HCT116 (cell line): ENCODE measurements around the gene CAGE1. TPM values are rescaled to one million over a fixed set of nuclear protein-coding genes. Genes with fewer than 3 reads are reported as not detected.

Experiments
- ATAC-seq: fragments of 200-7000 bp; cut with Tn5 transposase; 2 replicates; pipeline ENCODE4 v1.9.1; 2020; ENCODE audit warnings: mild to moderate bottlenecking, moderate library complexity
- BruUV-seq: library from RNA; stranded (reverse); fragments of 400-500 nt; replicated peaks from 2 replicates; lab custom pipeline; 2021; lab: Mats Ljungman, UMichigan
- CTCF ChIA-PET: fragments of 300-600 bp; sonication (Branson Sonifier 250); formaldehyde crosslinking; loops from one replicate; lab custom pipeline; 2021; ENCODE audit warnings: antibody characterized with exemption; lab: Charles Lee
- POLR2A ChIA-PET: fragments of 300-600, 350-600 bp; sonication (Branson Sonifier 250); formaldehyde crosslinking; loops from one replicate; lab custom pipeline; 2021; ENCODE audit warnings: antibody characterized with exemption; lab: Charles Lee
- RAD21 ChIA-PET, 2 experiments: fragments of 300-600 bp; sonication (Branson Sonifier 250); formaldehyde crosslinking; loops; one replicate each; lab custom pipeline; 2023; ENCODE audit warnings: low total read pairs in 2 of 2; ENCODE audit not compliant: uncharacterized antibody in 2 of 2, unreplicated experiment in 2 of 2, low non-redundant PET in 1 of 2; lab: Charles Lee
- DNase-seq: peaks from one replicate; pipeline ENCODE4 v3.0.0-alpha.2; 2010; ENCODE audit warnings: low read depth, low spot score
- H2AFZ ChIP-seq: fragments of 200-600 bp; shearing (Covaris generic), sonication (generic); 2 replicates; pipeline ENCODE4 v1.6.1; 2017; ENCODE audit warnings: low read depth, mixed run types, mixed read lengths, antibody characterized with exemption, low read length; ENCODE audit not compliant: poor library complexity, severe bottlenecking
- H3K27ac ChIP-seq: 2 replicates; pipeline ENCODE4 v1.5.1; 2012; ENCODE audit warnings: low read depth, low read length
- H3K27me3 ChIP-seq: fragments of 200-600 bp; sonication (generic); 2 replicates; pipeline ENCODE4 v1.6.1; 2016; ENCODE audit warnings: mixed run types, low read length, mixed read lengths; ENCODE audit not compliant: insufficient read depth
- H3K36me3 ChIP-seq, 2 experiments: fragments of 200-500 bp in 1 of 2; fragments of 200-600 bp in 1 of 2; sonication (Bioruptor generic) in 1 of 2; sonication (generic) in 1 of 2; 2 replicates each; pipeline versions ENCODE4 v1.5.1 to v1.6.1; 2014 to 2016; ENCODE audit warnings: low read length in 2 of 2, inconsistent platforms in 1 of 2, mixed read lengths in 1 of 2, mixed run types in 1 of 2; ENCODE audit not compliant: insufficient read depth in 2 of 2, control insufficient read depth in 1 of 2
- H3K4me1 ChIP-seq, 2 experiments: fragments of 200-600 bp in 1 of 2; sonication (generic) in 1 of 2; 2 replicates each; pipeline versions ENCODE4 v1.5.1 to v1.6.1; 2012 to 2017; ENCODE audit warnings: low read length in 2 of 2, inconsistent platforms in 1 of 2, mild to moderate bottlenecking in 1 of 2, mixed read lengths in 1 of 2, mixed run types in 1 of 2, moderate library complexity in 1 of 2; ENCODE audit not compliant: insufficient read depth in 2 of 2, control insufficient read depth in 1 of 2
- H3K4me2 ChIP-seq: fragments of 200-600 bp; sonication (generic); 2 replicates; pipeline ENCODE4 v1.6.1; 2017; ENCODE audit warnings: mixed run types, low read length, mixed read lengths
- H3K4me3 ChIP-seq, 2 experiments: fragments of 200-600 bp in 1 of 2; sonication (generic) in 1 of 2; replicated peaks in 1 of 2; 2 replicates each; pipeline ENCODE4 v1.5.1; 2011 to 2016; ENCODE audit warnings: low read length in 2 of 2, control low read depth in 1 of 2, low read depth in 1 of 2, mild to moderate bottlenecking in 1 of 2, mixed read lengths in 1 of 2, mixed run types in 1 of 2
- H3K79me2 ChIP-seq: fragments of 200-600 bp; sonication (generic); 2 replicates; pipeline ENCODE4 v1.6.1; 2017; ENCODE audit warnings: mild to moderate bottlenecking, mixed run types, low read length, moderate library complexity, mixed read lengths; ENCODE audit not compliant: insufficient read depth
- H3K9ac ChIP-seq: fragments of 200-600 bp; sonication (generic); 2 replicates; pipeline ENCODE4 v1.6.1; 2016; ENCODE audit warnings: low read length, mixed read lengths
- H3K9me2 ChIP-seq: fragments of 200-600 bp; sonication (generic), shearing (Covaris generic); 2 replicates; pipeline ENCODE4 v1.6.1; 2017; ENCODE audit warnings: mixed run types, mild to moderate bottlenecking, moderate library complexity; ENCODE audit not compliant: insufficient read depth
- H3K9me3 ChIP-seq, 2 experiments: fragments of 200-500 bp in 1 of 2; fragments of 200-600 bp in 1 of 2; sonication (Bioruptor generic) in 1 of 2; sonication (generic) in 1 of 2; 2 replicates each; pipeline ENCODE4 v1.6.1; 2014 to 2017; ENCODE audit warnings: low read length in 2 of 2, mixed read lengths in 2 of 2, inconsistent platforms in 1 of 2, low read depth in 1 of 2, mild to moderate bottlenecking in 1 of 2, mixed run types in 1 of 2, moderate library complexity in 1 of 2; ENCODE audit not compliant: control insufficient read depth in 1 of 2, insufficient read depth in 1 of 2
- H4K20me1 ChIP-seq: fragments of 200-600 bp; sonication (generic), shearing (Covaris generic); 2 replicates; pipeline ENCODE4 v1.6.1; 2017; ENCODE audit warnings: mixed run types, mild to moderate bottlenecking, moderate library complexity; ENCODE audit not compliant: insufficient read depth
- CBX3 ChIP-seq: IDR thresholded peaks from 2 replicates; pipeline ENCODE4 v1.6.1; 2012; ENCODE audit warnings: low read depth
- CEBPB ChIP-seq: IDR thresholded peaks from 2 replicates; pipeline ENCODE4 v1.6.1; 2012; ENCODE audit warnings: low read depth
- EZH2 ChIP-seq: fragments of 200-600 bp; sonication (generic); IDR thresholded peaks from 2 replicates; pipeline ENCODE4 v1.6.1; 2017; ENCODE audit warnings: antibody characterized with exemption, mixed run types
- FOSL1 ChIP-seq: IDR thresholded peaks from 2 replicates; pipeline ENCODE4 v1.6.1; 2012; ENCODE audit warnings: low read depth
- JUND ChIP-seq: IDR thresholded peaks from 2 replicates; pipeline ENCODE4 v1.6.1; 2012
- POLR2A ChIP-seq: IDR thresholded peaks from 2 replicates; pipeline ENCODE4 v1.7.0; 2011; ENCODE audit warnings: borderline replicate concordance; ENCODE audit not compliant: insufficient read depth, insufficient read length; ENCODE audit errors: extremely low read depth
- POLR2AphosphoS5 ChIP-seq: IDR thresholded peaks from 2 replicates; pipeline ENCODE4 v1.6.1; 2011; ENCODE audit warnings: mild to moderate bottlenecking, low read depth, low read length, moderate library complexity
- RAD21 ChIP-seq: IDR thresholded peaks from 2 replicates; pipeline ENCODE4 v1.6.1; 2012; ENCODE audit warnings: low read depth, mild to moderate bottlenecking
- SP1 ChIP-seq: IDR thresholded peaks from 2 replicates; pipeline ENCODE4 v1.6.1; 2012; ENCODE audit warnings: low read depth
- SRF ChIP-seq: IDR thresholded peaks from 2 replicates; pipeline ENCODE4 v1.6.1; 2012; ENCODE audit warnings: low read depth
- YY1 ChIP-seq: IDR thresholded peaks from 2 replicates; pipeline ENCODE4 v1.6.1; 2011; ENCODE audit warnings: low read length, low read depth, moderate library complexity, mild to moderate bottlenecking; ENCODE audit not compliant: insufficient replicate concordance; ENCODE audit errors: extremely low read depth
- ZFX ChIP-seq: fragments of 450-650 bp; IDR thresholded peaks from 2 replicates; pipeline ENCODE4 v1.6.1; 2017
- ZNF274 ChIP-seq: fragments of 200-500 bp; sonication (Bioruptor generic); IDR thresholded peaks from 2 replicates; pipeline ENCODE4 v1.6.1; 2014; ENCODE audit warnings: mild to moderate bottlenecking, low read depth, low read length, inconsistent platforms
- intact Hi-C: fragments of 100-400 bp; cut with micrococcal nuclease; formaldehyde crosslinking; loops from 2 replicates; pipeline ENCODE4 v1.10.0; 2022
- total RNA-seq: library from RNA; stranded (reverse); gene quantifications from one replicate; pipeline ENCODE4 v1.2.1, GENCODE V29; 2021; ENCODE audit not compliant: unreplicated experiment
- TF ChIP-seq, protein P1 (sequence below): IDR thresholded peaks from 2 replicates; pipeline ENCODE4 v1.6.1; 2011; ENCODE audit warnings: mild to moderate bottlenecking, low read length, moderate library complexity; ENCODE audit not compliant: insufficient replicate concordance; ENCODE audit errors: extremely low read depth
- TF ChIP-seq, protein P2 (sequence below): IDR thresholded peaks from 2 replicates; pipeline ENCODE4 v1.6.1; 2012
- TF ChIP-seq, protein P3 (sequence below): IDR thresholded peaks from 2 replicates; pipeline ENCODE4 v1.6.1; 2012; ENCODE audit warnings: low read depth

Gene CAGE1
- total RNA-seq, 1 experiment from 2014 or later = 0.20 TPM

DNA sequence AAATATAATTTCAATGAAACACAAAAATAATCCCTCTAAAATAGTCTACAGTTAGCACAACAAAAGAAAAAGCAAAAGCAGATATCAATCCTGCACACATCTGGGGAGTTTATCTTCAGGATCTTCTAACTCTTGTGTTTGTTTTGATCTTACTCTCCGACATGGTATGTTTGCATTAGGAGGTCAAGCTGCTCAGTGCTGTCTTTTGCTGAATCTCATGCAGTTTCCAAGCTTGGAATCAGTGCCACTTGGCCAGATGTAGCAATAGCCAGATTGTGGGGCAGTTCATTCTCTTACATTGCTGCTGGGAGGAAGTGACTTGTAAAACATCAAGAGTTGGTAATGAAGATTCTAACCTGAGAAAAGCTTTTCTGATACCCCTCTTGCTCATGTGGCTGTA lies 29.5 kb upstream of the CAGE1 start:
- ChIA-PET CTCF (no interaction called here), POLR2A (no interaction called here)
- ATAC-seq = no peak

DNA sequence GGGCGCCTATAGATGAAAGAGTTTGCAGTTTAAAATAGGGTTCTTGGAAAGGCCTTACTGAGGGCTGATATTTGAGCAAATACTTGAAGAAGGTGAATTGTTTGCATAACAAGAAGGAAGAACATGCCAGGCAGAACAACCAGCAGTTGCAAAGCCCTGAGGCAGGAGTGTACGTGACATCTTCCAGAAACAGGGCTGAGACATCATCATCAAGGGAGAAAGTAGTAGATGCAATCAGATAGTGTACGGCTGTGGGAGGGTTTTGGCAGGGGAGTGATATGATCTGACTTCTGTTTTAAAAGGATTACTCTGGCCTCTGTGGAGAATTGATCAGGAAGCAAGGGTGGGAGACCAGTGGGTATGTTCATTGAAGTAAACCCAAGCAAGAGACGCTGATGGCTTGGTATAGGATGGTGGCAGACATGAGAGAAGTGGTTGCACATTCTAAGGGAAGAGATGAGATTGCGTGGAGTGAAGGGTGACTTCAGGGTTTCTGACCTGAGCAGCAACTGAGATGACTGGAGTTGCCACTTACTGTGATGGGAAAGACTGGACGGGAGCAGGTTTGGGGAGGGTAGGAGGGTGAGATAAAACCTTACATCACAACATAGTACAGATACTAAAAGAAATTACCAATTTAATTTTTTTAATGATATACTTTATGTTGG lies 28.8 kb upstream of the CAGE1 start:
- no peak for ATAC-seq
- ChIA-PET POLR2A (no interaction called here), CTCF (no interaction called here)

More for the DNA sequence above, 29.5 kb upstream of the CAGE1 start:
- RAD21 ChIA-PET = no interaction called here
- Histone ChIP-seq H3K9me3 (no peaks in the 10 kb centered on the region), H3K4me2 (no peak overlapping the region), H3K4me1 (no peaks in the 10 kb centered on the region), H2AFZ (no peak overlapping the region), H3K27me3 (no peaks in the 10 kb centered on the region), H3K9me2 (no peaks in the 10 kb centered on the region), H3K27ac (no peak overlapping the region), H3K9ac (no peak overlapping the region), H3K36me3 (peaks cover 20 to 22% of the 10 kb centered on the region in 2 experiments), H4K20me1 (no peaks in the 10 kb centered on the region), H3K79me2 (no peaks in the 10 kb centered on the region), H3K4me3 (no peak overlapping the region)
- no peak for TF ChIP-seq JUND
- no peak for TF ChIP-seq EZH2
- no peak for TF ChIP-seq ZFX
- TF ChIP-seq CEBPB = no peak
- no peak for TF ChIP-seq POLR2AphosphoS5
- intact Hi-C loops = no loop called here
- no TSS peak for BruUV-seq
- DNase-seq = no peak

More for the DNA sequence above, 28.8 kb upstream of the CAGE1 start:
- Histone ChIP-seq H2AFZ (no peak overlapping the region), H3K27me3 (no peaks in the 10 kb centered on the region), H3K4me1 (no peaks in the 10 kb centered on the region), H3K9me3 (no peaks in the 10 kb centered on the region), H3K79me2 (no peaks in the 10 kb centered on the region)
- no peak for DNase-seq
- TF ChIP-seq, protein P1, sequence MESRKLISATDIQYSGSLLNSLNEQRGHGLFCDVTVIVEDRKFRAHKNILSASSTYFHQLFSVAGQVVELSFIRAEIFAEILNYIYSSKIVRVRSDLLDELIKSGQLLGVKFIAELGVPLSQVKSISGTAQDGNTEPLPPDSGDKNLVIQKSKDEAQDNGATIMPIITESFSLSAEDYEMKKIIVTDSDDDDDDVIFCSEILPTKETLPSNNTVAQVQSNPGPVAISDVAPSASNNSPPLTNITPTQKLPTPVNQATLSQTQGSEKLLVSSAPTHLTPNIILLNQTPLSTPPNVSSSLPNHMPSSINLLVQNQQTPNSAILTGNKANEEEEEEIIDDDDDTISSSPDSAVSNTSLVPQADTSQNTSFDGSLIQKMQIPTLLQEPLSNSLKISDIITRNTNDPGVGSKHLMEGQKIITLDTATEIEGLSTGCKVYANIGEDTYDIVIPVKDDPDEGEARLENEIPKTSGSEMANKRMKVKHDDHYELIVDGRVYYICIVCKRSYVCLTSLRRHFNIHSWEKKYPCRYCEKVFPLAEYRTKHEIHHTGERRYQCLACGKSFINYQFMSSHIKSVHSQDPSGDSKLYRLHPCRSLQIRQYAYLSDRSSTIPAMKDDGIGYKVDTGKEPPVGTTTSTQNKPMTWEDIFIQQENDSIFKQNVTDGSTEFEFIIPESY = no peak
- TF ChIP-seq, protein P2, sequence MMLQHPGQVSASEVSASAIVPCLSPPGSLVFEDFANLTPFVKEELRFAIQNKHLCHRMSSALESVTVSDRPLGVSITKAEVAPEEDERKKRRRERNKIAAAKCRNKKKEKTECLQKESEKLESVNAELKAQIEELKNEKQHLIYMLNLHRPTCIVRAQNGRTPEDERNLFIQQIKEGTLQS = no peak
- TF ChIP-seq SRF (no peak), CBX3 (no peak), RAD21 (no peak), YY1 (no peak), POLR2A (no peak), EZH2 (no peak), POLR2AphosphoS5 (no peak), CEBPB (no peak), ZNF274 (no peak), SP1 (no peak), FOSL1 (no peak)
- TF ChIP-seq, protein P3, sequence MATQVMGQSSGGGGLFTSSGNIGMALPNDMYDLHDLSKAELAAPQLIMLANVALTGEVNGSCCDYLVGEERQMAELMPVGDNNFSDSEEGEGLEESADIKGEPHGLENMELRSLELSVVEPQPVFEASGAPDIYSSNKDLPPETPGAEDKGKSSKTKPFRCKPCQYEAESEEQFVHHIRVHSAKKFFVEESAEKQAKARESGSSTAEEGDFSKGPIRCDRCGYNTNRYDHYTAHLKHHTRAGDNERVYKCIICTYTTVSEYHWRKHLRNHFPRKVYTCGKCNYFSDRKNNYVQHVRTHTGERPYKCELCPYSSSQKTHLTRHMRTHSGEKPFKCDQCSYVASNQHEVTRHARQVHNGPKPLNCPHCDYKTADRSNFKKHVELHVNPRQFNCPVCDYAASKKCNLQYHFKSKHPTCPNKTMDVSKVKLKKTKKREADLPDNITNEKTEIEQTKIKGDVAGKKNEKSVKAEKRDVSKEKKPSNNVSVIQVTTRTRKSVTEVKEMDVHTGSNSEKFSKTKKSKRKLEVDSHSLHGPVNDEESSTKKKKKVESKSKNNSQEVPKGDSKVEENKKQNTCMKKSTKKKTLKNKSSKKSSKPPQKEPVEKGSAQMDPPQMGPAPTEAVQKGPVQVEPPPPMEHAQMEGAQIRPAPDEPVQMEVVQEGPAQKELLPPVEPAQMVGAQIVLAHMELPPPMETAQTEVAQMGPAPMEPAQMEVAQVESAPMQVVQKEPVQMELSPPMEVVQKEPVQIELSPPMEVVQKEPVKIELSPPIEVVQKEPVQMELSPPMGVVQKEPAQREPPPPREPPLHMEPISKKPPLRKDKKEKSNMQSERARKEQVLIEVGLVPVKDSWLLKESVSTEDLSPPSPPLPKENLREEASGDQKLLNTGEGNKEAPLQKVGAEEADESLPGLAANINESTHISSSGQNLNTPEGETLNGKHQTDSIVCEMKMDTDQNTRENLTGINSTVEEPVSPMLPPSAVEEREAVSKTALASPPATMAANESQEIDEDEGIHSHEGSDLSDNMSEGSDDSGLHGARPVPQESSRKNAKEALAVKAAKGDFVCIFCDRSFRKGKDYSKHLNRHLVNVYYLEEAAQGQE = no peak
- TF ChIP-seq, all 23 proteins: peak for 0
- H3K9me2 ChIP-seq = no peaks in the 10 kb centered on the region
- no peak overlapping the region for H3K4me2 ChIP-seq
- H3K4me3 ChIP-seq = no peak overlapping the region
- BruUV-seq = no TSS peak
- no peak overlapping the region for H3K9ac ChIP-seq
- H3K36me3 ChIP-seq = peaks cover 21 to 24% of the 10 kb centered on the region in 2 experiments
- H3K27ac ChIP-seq = no peak overlapping the region
- intact Hi-C loops = no loop called here
- H4K20me1 ChIP-seq = no peaks in the 10 kb centered on the region
- RAD21 ChIA-PET = no interaction called here
